ENCODE data around the gene RNF208.

GRCh38 chr9:137254624-137255447 lies 32.8 kb upstream of the RNF208 start, which contains the start of gene NELFB:
- TF ChIP-seq JUN (IDR thresholded peaks at IDR 0.05) (peak; percentile 85 to 96), REST (IDR thresholded peaks at IDR 0.05) (no peak), ELK1 (IDR thresholded peaks at IDR 0.05; ENCODE audit: low read depth, low read length) (no peak), MAX (IDR thresholded peaks at IDR 0.05) (peak; percentile 75; the same call in 1 of the 2 replicates), BHLHE40 (IDR thresholded peaks at IDR 0.05; ENCODE audit: low read depth, low read length) (no peak), TFCP2L1 (CRISPR knock-in tag; IDR thresholded peaks at IDR 0.05) (no peak), PHF8 (IDR thresholded peaks at IDR 0.05; ENCODE audit: borderline replicate concordance, low read depth) (0 out of 2 replicates have a peak, but pooled peaks have one; percentile 34), CTCF (IDR thresholded peaks at IDR 0.05) (no peak), EHMT2 (IDR thresholded peaks at IDR 0.05; ENCODE audit: low read depth) (no peak), EP300 (IDR thresholded peaks at IDR 0.05) (0 out of 5 replicates have a peak, but pooled peaks of 1 of the 2 experiments have one; percentile 36), POLR2A (IDR thresholded peaks at IDR 0.05; ENCODE audit: low read length) (peak; percentile 90), USF2 (IDR thresholded peaks at IDR 0.05) (no peak), HOXB13 (CRISPR knock-in tag; IDR thresholded peaks at IDR 0.05; ENCODE audit: low read depth) (no peak), RNF2 (IDR thresholded peaks at IDR 0.05; ENCODE audit: borderline replicate concordance, low read depth) (no peak)
